22Rv1 (cell line): Measurements from ENCODE around the gene ALDH5A1.

Experiments used
- CTCF ChIP-seq: fragments of 450-650 bp; IDR thresholded peaks from 2 replicates; pipeline ENCODE4 v1.5.1; 2017; ENCODE audit warnings: mild to moderate bottlenecking
- ZFX ChIP-seq: fragments of 450-650 bp; IDR thresholded peaks from 2 replicates; pipeline ENCODE4 v1.6.1; 2017; ENCODE audit warnings: antibody characterized with exemption, borderline replicate concordance

- TF ChIP-seq CTCF (no peak), ZFX (no peak)
Measured at GRCh38 chr6:24489881-24490280, 4.9 kb upstream of the ALDH5A1 start.
